ENCODE data around the gene TRAPPC2L.
"Not testable (repeated sequence)": the region's sequence is repeated elsewhere in the genome, so short reads cannot be mapped to it uniquely, and the experiment has no call there.

The TRAPPC2L gene

DNA sequence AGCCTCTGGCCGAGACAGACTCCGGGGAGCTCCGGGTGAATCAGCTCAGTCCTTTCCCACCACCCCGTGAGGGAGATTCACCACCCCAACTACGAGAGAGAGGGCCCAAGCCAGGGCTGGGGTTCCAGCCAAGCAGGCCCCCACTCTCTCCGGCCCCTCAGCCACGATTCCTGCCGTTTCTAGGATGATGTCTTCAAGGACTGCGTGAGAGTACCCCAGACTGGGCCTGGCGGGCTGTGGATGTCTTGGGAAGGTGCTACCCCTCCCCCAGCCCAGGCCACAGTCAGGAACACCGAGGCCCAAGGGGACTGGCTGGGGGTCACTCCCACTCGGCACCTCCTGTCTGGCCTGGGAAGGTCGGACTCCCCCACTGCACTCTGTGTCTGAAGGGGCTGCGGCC lies 31.1 kb downstream of the TRAPPC2L start:
- no peak overlapping the region for H3K4me3 ChIP-seq (replicated peaks; ENCODE audit: low read depth, low read length)
- no peaks in the 10 kb centered on the region for H3K27me3 ChIP-seq (replicated peaks; ENCODE audit: control insufficient read depth, insufficient read depth, low read length)
- TF ChIP-seq, protein P1, sequence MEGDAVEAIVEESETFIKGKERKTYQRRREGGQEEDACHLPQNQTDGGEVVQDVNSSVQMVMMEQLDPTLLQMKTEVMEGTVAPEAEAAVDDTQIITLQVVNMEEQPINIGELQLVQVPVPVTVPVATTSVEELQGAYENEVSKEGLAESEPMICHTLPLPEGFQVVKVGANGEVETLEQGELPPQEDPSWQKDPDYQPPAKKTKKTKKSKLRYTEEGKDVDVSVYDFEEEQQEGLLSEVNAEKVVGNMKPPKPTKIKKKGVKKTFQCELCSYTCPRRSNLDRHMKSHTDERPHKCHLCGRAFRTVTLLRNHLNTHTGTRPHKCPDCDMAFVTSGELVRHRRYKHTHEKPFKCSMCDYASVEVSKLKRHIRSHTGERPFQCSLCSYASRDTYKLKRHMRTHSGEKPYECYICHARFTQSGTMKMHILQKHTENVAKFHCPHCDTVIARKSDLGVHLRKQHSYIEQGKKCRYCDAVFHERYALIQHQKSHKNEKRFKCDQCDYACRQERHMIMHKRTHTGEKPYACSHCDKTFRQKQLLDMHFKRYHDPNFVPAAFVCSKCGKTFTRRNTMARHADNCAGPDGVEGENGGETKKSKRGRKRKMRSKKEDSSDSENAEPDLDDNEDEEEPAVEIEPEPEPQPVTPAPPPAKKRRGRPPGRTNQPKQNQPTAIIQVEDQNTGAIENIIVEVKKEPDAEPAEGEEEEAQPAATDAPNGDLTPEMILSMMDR (IDR thresholded peaks at IDR 0.05; ENCODE audit: insufficient read depth, low read length, poor library complexity, severe bottlenecking), result no peak
- DNase-seq (ENCODE audit: extremely low read depth, insufficient read length), result no peak
- H3K36me3 ChIP-seq (ENCODE audit: control insufficient read depth, insufficient read depth, low read length), result peaks cover 47% of the 10 kb centered on the region

DNA sequence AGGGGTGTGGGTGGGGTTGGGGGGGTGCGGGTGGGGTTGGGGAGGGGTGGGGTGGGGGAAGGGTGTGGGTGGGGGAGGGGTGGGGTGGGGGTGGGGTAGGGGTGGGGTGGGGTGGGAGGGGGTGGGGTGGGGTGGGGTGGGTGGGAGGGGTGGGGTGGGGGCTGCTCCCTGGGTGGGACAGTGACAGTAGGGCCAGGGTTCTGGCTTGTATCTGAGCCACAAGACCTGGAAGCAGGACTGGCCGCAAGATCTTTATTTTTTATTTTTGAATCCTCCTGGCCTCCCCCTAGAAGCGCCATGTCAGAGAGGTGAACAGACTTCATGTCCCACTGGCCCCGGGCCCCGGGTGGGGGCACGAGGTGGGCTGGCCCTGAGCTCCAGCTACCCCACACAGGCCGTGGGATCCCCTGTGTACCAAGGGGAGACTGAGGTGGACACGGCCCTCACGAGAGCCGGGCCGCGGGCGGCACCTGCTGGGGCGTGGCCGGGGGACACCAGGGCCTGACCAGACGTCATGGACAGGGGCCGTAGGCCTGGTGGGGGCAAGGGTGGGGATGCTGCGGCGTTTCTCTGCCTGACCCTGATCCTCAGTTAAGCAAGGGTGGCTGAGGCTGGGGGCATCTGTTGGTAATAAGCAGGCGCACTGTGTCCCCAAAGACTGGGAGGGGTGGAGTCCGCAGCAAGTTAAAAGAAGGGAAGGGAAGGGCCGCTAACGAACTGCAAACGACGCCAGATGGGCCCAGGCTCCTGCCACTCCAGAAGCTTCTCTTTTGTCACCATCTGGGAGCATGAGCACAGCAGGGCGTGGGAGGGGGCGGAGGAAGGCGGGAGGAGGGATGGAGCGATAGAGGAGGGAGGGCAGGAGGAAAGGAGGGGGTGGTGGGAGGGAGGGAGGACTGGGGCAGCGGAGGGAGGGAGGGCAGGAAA lies 31.8 kb downstream of the TRAPPC2L start:
- H3K27me3 ChIP-seq (replicated peaks; ENCODE audit: control insufficient read depth, insufficient read depth, low read length), result no peaks in the 10 kb centered on the region
- no peak overlapping the region for H3K4me3 ChIP-seq (replicated peaks; ENCODE audit: low read depth, low read length)
- no peak for DNase-seq (ENCODE audit: extremely low read depth, insufficient read length)
- TF ChIP-seq, protein P1 (IDR thresholded peaks at IDR 0.05; ENCODE audit: insufficient read depth, low read length, poor library complexity, severe bottlenecking), result no peak
- peaks cover 41% of the 10 kb centered on the region for H3K36me3 ChIP-seq (ENCODE audit: control insufficient read depth, insufficient read depth, low read length)

DNA sequence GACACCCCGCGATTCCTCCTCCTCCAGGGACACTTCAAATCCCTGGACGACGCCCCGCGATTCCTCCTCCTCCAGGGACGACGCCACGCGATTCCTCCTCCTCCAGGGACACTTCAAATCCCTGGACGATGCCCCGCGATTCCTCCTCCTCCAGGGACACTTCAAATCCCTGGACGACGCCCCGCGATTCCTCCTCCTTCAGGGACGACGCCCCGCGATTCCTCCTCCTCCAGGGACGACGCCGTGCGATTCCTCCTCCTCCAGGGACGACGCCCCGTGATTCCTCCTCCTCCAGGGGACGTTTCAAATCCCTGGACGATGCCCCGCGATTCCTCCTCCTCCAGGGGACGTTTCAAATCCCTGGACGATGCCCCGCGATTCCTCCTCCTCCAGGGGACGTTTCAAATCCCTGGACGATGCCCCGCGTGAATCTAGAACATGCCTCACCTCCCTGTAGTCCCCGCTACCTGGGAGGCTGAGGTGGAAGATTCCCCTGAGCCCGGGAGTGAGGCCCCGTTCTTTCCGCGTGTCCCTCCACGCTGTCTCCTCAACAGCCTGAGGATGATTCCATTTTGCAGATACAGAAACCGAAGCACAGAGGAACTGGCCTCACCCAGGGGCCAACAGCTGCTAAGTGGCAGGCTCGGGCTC lies 32.9 kb downstream of the TRAPPC2L start:
- peaks cover 34% of the 10 kb centered on the region for H3K36me3 ChIP-seq (ENCODE audit: control insufficient read depth, insufficient read depth, low read length)
- not testable (repeated sequence) for H3K27me3 ChIP-seq (replicated peaks; ENCODE audit: control insufficient read depth, insufficient read depth, low read length); H3K4me3 ChIP-seq (replicated peaks; ENCODE audit: low read depth, low read length); DNase-seq (ENCODE audit: extremely low read depth, insufficient read length)

DNA sequence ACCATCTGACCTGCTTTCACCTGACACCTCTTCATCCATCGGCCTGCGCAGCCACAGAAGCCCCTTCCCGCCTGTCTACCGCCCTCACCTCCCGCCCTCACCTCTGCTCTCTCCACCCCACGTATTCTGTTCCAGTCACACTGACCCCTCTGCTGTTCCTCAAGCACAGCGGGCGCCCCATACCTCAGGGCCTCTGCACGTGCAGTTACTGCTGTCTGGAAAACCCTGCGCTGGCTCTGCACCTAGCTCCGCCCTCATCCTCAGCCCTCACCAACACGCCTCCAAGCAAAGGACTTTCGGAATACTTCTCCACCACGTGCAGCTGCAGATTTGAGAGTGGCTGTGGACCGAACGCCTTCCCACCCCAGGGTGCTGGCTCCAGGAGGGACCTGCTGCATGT lies 34.2 kb downstream of the TRAPPC2L start:
- Histone ChIP-seq H3K36me3 (ENCODE audit: control insufficient read depth, insufficient read depth, low read length) (peaks cover 25% of the 10 kb centered on the region), H3K27me3 (replicated peaks; ENCODE audit: control insufficient read depth, insufficient read depth, low read length) (no peaks in the 10 kb centered on the region), H3K4me3 (replicated peaks; ENCODE audit: low read depth, low read length) (no peak overlapping the region)
- no peak for DNase-seq (ENCODE audit: extremely low read depth, insufficient read length)
- TF ChIP-seq, protein P1 (IDR thresholded peaks at IDR 0.05; ENCODE audit: insufficient read depth, low read length, poor library complexity, severe bottlenecking), result no peak

DNA sequence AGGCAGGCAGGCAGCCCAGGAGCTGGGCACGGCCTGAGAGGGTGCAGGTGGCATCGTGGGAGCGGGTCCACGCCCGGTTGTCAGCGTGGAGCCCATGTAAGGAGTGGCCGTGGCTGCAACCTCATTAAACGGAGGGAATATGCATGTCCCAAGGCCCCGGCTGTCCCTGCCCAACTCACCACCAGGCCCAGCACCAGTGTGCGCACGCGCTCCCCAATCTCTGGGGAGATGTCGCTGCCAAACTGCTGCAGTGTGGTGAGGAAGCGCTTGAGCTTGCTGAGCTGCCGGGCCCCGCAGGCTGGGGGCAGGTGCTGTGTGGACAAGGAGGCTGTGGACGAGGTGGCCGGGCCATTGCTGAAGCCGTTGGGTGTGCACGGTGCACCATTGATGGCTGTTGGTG lies 35.1 kb downstream of the TRAPPC2L start:
- Histone ChIP-seq H3K36me3 (ENCODE audit: control insufficient read depth, insufficient read depth, low read length) (peaks cover 23% of the 10 kb centered on the region), H3K4me3 (replicated peaks; ENCODE audit: low read depth, low read length) (no peak overlapping the region), H3K27me3 (replicated peaks; ENCODE audit: control insufficient read depth, insufficient read depth, low read length) (no peaks in the 10 kb centered on the region)
- DNase-seq (ENCODE audit: extremely low read depth, insufficient read length), result no peak
- TF ChIP-seq, protein P1 (IDR thresholded peaks at IDR 0.05; ENCODE audit: insufficient read depth, low read length, poor library complexity, severe bottlenecking), result no peak
